WERI-Rb-1 (cell line): ENCODE results near the gene DBH.

ENCODE experiments used
- DNase-seq: peaks from one replicate; pipeline ENCODE4 v3.0.0-alpha.2; 2020
- H3K27ac ChIP-seq: fragments of 250-450 bp; sonication (Bioruptor Pico); 2 replicates; pipeline ENCODE4 v1.5.1; 2020; ENCODE audit warnings: mild to moderate bottlenecking, moderate library complexity
- H3K27me3 ChIP-seq: fragments of 250-450 bp; sonication (Bioruptor Pico); 2 replicates; pipeline ENCODE4 v1.5.1; 2021; ENCODE audit warnings: mild to moderate bottlenecking, low read depth, moderate library complexity; ENCODE audit not compliant: insufficient read depth, severe bottlenecking
- H3K36me3 ChIP-seq: fragments of 250-450 bp; sonication (Bioruptor Pico); 2 replicates; pipeline ENCODE4 v1.5.1; 2020; ENCODE audit warnings: mild to moderate bottlenecking, moderate library complexity
- H3K4me3 ChIP-seq: 2 replicates; pipeline ENCODE4 v1.5.1; 2011; ENCODE audit warnings: low read depth, mild to moderate bottlenecking, control low read depth, low read length
- H3K9me3 ChIP-seq: fragments of 250-450 bp; sonication (Bioruptor Pico); 2 replicates; pipeline ENCODE4 v1.5.1; 2021; ENCODE audit warnings: mild to moderate bottlenecking, moderate library complexity; ENCODE audit not compliant: severe bottlenecking
- TF ChIP-seq, protein P1 (sequence below): IDR thresholded peaks from 2 replicates; pipeline ENCODE4 v1.5.1; 2011; ENCODE audit warnings: low read depth, mild to moderate bottlenecking, control low read depth, inconsistent platforms, low read length

DBH gene

DNA sequence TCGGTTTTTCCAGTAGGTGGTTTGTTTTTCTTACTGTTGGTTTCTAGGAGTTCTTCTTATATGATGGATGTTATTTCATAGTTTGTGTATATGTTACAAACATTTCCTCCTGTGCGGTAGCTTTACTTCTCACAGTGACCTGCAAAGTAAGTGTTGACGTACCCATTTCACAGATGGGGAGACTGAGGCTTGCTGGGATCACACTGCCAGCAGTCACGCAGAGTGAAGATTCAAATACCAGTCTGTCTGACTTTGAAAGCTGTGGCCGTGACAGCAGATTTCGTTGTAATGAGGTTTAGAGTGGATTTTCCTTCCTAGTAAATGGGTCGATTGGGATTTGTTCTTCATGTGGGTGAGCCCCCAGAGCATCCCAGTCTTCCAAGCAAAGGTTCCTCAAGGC, 13.0 kb downstream of the DBH start:
- no peaks in the 10 kb centered on the region for H3K9me3 ChIP-seq
- peaks cover 3% of the 10 kb centered on the region for H3K36me3 ChIP-seq
- H3K27me3 ChIP-seq = no peaks in the 10 kb centered on the region
- no peak overlapping the region for H3K27ac ChIP-seq
- no peak overlapping the region for H3K4me3 ChIP-seq
- TF ChIP-seq, protein P1, sequence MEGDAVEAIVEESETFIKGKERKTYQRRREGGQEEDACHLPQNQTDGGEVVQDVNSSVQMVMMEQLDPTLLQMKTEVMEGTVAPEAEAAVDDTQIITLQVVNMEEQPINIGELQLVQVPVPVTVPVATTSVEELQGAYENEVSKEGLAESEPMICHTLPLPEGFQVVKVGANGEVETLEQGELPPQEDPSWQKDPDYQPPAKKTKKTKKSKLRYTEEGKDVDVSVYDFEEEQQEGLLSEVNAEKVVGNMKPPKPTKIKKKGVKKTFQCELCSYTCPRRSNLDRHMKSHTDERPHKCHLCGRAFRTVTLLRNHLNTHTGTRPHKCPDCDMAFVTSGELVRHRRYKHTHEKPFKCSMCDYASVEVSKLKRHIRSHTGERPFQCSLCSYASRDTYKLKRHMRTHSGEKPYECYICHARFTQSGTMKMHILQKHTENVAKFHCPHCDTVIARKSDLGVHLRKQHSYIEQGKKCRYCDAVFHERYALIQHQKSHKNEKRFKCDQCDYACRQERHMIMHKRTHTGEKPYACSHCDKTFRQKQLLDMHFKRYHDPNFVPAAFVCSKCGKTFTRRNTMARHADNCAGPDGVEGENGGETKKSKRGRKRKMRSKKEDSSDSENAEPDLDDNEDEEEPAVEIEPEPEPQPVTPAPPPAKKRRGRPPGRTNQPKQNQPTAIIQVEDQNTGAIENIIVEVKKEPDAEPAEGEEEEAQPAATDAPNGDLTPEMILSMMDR = no peak
- DNase-seq = no peak

DNA sequence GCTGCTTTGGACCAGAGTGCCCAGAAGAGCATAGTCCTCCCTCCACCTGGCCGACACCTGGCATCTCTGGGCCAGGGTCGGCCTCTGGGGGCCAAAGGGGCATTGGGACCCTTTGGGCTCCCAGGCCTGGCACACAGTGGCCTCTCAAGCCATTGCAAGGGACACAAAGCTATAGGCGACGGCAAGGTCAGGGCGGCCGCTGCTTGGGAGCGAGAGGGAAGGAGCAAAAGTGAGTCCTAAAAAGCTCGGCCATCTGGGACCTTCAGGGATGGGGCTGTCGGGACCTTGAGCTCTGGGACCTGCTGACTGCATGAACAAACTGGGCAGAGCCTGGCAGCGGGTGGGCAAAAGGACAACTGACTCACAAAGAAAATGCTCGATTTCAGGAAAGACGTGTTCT, 13.9 kb downstream of the DBH start:
- H3K4me3 ChIP-seq = no peak overlapping the region
- no peaks in the 10 kb centered on the region for H3K9me3 ChIP-seq
- TF ChIP-seq, protein P1 = no peak
- no peak overlapping the region for H3K27ac ChIP-seq
- peaks cover 12% of the 10 kb centered on the region for H3K36me3 ChIP-seq
- H3K27me3 ChIP-seq = no peaks in the 10 kb centered on the region
- no peak for DNase-seq

DNA sequence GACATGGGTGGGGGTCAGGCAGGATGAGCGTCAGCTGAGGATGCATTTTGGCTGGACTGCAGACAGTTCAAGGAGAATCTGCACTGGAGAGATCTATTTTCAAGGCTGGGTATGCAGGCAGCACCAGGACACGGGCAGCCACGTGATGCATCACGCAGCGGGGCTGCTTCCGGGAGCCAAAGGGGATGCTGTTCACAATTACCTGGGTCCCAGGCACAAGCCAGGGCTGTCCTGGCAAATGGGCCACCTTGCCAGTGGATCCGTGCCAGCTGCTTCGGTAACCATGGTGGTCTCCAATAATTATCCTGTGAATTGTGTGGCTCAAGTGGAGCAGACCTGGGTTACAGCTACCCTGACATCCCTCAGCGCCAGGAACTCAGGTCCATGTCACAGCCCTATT, 17.5 kb downstream of the DBH start:
- Histone ChIP-seq H3K36me3 (peaks cover 29% of the 10 kb centered on the region), H3K9me3 (no peaks in the 10 kb centered on the region), H3K4me3 (no peak overlapping the region), H3K27me3 (no peaks in the 10 kb centered on the region), H3K27ac (no peak overlapping the region)
- TF ChIP-seq, protein P1 = no peak
- DNase-seq = no peak

DNA sequence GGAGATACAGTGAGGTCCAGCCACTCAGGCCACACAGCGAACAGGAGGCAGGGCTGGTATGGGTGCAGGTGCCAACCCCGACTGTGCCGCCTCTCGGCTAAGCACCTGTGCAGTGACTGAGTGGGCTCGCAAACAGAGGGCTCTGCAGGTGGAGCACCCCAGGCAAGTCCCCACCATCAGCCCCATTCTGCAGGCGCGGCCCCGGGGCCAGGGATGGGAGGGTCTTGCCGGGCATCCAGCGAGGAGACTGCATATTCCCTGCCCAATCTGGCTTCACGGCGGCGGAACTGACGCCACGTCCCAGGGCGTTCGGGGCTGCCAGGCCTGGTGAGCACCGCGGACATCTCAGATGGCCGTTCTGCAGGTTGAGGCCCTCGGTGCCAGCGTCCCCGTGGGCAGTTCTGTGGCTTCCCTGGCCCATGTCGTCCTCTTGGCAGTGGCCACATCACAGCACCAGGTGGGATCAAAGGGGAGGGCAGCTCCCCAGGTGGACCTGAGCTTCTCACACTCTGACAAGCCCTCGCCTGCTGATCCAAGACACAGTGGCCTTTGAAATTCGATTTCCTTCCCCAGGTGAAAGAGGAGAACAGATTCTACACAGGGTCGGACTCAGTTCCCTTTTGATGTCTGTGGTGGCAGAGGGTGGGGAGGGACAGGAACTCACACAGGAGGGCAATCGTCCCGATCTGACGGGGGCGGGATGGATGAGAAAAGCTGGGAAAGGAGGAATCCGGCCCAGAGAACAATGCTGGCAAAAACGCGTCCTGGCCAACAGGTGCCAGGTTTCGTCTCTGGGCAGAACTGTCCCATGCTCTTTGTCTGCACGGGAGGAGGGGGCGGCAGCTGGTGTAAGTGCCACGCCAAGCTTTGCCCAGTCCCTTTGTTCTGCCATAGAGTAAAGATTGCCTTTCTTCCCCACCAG, 18.8 kb downstream of the DBH start:
- peaks cover 29% of the 10 kb centered on the region for H3K36me3 ChIP-seq
- no peak overlapping the region; the same call in 1 of the 2 replicates for H3K27ac ChIP-seq
- H3K4me3 ChIP-seq = no peak overlapping the region
- no peaks in the 10 kb centered on the region for H3K9me3 ChIP-seq
- no peaks in the 10 kb centered on the region for H3K27me3 ChIP-seq
- no peak for DNase-seq
- TF ChIP-seq, protein P1 = no peak

DNA sequence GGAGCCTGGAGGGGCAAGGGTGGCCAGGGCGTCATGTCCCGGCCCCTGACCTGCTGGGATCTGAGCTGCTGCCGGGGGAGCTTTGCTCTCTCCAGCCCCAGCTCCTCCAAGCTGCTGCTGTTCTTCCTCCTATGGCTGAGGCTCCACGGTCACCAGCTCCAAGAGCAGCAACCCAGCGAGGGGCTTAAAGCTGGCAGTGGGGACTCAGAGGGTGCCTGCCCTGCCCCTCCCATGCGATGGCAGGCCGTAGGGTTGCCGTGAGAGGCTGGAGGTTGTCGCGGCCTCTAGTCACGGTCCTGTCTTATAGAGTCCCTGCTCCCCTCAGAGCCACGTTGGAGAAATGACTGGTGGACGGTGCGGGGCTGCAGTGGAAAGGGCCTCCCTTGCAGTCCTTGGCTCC, 19.5 kb downstream of the DBH start:
- peaks cover 29% of the 10 kb centered on the region for H3K36me3 ChIP-seq
- H3K27me3 ChIP-seq = no peaks in the 10 kb centered on the region
- TF ChIP-seq, protein P1 = no peak
- H3K9me3 ChIP-seq = no peaks in the 10 kb centered on the region
- no peak for DNase-seq
- H3K27ac ChIP-seq = peak overlapping the region; percentile 31
- no peak overlapping the region for H3K4me3 ChIP-seq
